ENCODE measurements around the gene TIAM2. TPM values are rescaled to one million over a fixed set of nuclear protein-coding genes. Genes with fewer than 3 reads are reported as not detected.

The TIAM2 gene
- total and polyA plus RNA-seq, 2 donors (not counting 3 experiments of a cell fraction or from before 2014, with no cell fraction given) = 9.6 to 18.5 TPM

DNA sequence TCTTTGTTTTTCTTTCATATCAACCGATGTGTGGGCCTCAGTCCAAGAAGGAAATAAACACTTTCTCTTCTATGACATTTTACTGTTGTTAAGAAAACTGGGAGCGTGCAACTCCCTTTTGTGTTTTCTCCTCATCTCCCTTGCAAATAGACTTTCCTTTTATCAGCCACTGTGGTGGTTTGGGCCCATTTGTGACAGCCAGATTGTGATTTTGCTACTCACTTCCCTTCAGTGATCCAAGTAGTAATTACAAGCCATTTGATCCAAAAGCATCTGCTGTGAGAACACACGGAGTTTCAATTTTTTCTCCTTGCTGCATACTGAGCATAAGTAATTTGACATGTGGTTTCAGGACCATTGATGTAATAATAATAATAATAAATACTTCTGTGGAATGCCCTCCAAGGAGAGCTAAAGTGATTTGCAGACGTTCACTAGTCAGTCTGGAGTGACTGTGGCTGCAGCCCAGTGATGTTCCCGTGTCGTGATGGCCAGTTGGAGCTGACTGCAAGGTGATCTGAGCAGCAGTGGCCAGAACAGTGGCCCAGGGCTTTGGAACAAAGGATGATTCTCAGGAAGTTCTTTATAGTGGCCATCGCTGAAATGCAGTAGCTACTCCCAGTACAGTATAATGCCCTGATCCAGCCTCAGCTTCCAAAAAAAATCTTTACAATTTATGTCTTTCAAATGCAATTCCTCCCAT, 176.8 kb downstream of the TIAM2 start:
- Histone ChIP-seq H2AFZ (ENCODE audit: low read depth, low read length) (peak overlapping the region; percentile 30), H3K4me1 (ENCODE audit: control insufficient read depth, extremely low read depth, insufficient read depth, low read length) (peaks cover 32% of the 10 kb centered on the region), H3K9me1 (replicated peaks; ENCODE audit: control insufficient read depth, extremely low read depth, insufficient read depth, low read length) (no peaks in the 10 kb centered on the region), H3K9ac (replicated peaks; ENCODE audit: extremely low read depth, insufficient read depth, low read length) (peak overlapping the region; percentile 77), H3K79me2 (ENCODE audit: control insufficient read depth, insufficient read depth, low read length) (no peaks in the 10 kb centered on the region), H3K4me3 (replicated peaks in 1 of 3; ENCODE audit: insufficient read depth in 1 of 3, low read depth in 1 of 3, low read length in 3 of 3) (peak overlapping the region in 2 of 3 experiments; percentile 15 to 27), H3K9me3 (replicated peaks; ENCODE audit: control insufficient read depth, insufficient read depth, low read length) (no peaks in the 10 kb centered on the region), H3K27ac (ENCODE audit: insufficient read depth, low read depth, low read length) (peak overlapping the region; percentile 94), H3K4me2 (ENCODE audit: insufficient read depth, low read length) (peak overlapping the region; percentile 90), H3K27me3 (ENCODE audit: control insufficient read depth in 2 of 2, insufficient read depth in 2 of 2, low read length in 2 of 2) (no peaks in the 10 kb centered on the region), H4K20me1 (replicated peaks; ENCODE audit: control insufficient read depth, extremely low read depth, insufficient read depth, low read length) (no peaks in the 10 kb centered on the region), H3K36me3 (ENCODE audit: control insufficient read depth in 2 of 2, extremely low read depth in 1 of 2, insufficient read depth in 2 of 2, low read length in 2 of 2) (no peaks in the 10 kb centered on the region)
- dilution Hi-C loops (cut with MboI; ENCODE audit: extremely low pct_ligation_motif_present, low sequenced_read_pairs) = no loop called here
- TF ChIP-seq, protein P1, sequence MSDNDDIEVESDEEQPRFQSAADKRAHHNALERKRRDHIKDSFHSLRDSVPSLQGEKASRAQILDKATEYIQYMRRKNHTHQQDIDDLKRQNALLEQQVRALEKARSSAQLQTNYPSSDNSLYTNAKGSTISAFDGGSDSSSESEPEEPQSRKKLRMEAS (IDR thresholded peaks at IDR 0.05; ENCODE audit: insufficient read depth, insufficient read length) = no peak
- TF ChIP-seq, protein P2, sequence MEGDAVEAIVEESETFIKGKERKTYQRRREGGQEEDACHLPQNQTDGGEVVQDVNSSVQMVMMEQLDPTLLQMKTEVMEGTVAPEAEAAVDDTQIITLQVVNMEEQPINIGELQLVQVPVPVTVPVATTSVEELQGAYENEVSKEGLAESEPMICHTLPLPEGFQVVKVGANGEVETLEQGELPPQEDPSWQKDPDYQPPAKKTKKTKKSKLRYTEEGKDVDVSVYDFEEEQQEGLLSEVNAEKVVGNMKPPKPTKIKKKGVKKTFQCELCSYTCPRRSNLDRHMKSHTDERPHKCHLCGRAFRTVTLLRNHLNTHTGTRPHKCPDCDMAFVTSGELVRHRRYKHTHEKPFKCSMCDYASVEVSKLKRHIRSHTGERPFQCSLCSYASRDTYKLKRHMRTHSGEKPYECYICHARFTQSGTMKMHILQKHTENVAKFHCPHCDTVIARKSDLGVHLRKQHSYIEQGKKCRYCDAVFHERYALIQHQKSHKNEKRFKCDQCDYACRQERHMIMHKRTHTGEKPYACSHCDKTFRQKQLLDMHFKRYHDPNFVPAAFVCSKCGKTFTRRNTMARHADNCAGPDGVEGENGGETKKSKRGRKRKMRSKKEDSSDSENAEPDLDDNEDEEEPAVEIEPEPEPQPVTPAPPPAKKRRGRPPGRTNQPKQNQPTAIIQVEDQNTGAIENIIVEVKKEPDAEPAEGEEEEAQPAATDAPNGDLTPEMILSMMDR (IDR thresholded peaks at IDR 0.05; ENCODE audit: extremely low read depth in 1 of 2, insufficient read depth in 1 of 2, low read depth in 1 of 2, low read length in 2 of 2) = no peak
- TF ChIP-seq EZH2 (IDR thresholded peaks at IDR 0.05; ENCODE audit: borderline replicate concordance, low read depth, low read length, severe bottlenecking) (no peak), FOS (IDR thresholded peaks at IDR 0.05; ENCODE audit: borderline replicate concordance, insufficient read depth, low read length) (no peak), GATA2 (IDR thresholded peaks at IDR 0.05; ENCODE audit: insufficient read depth, insufficient read length, low read depth, low read length) (no peak), MYC (IDR thresholded peaks at IDR 0.05; ENCODE audit: low read depth, low read length) (no peak), POLR2A (IDR thresholded peaks at IDR 0.05; ENCODE audit: low read depth, low read length) (no peak), JUN (IDR thresholded peaks at IDR 0.05; ENCODE audit: borderline replicate concordance, insufficient read depth, insufficient read length, low read depth) (no peak), POLR2AphosphoS5 (IDR thresholded peaks at IDR 0.05; ENCODE audit: insufficient read depth, low read depth, low read length) (no peak)
- ChIA-PET POLR2A (interaction anchor here (0.6 to 1.0 kb wide), 2 partner anchors 215 to 329 kb away, joined by 3 to 4 read pairs; no protein-coding TSS in a partner anchor), CTCF (interaction anchor here (0.7 to 5.7 kb wide), 19 partner anchors 9 to 496 kb away, joined by 3 to 167 read pairs (median 5); no protein-coding TSS in a partner anchor)
- DNase-seq (ENCODE audit: low read depth, low spot score) = peak; percentile 85
- no peak for FAIRE-seq
- intact Hi-C loops (cut with micrococcal nuclease) = loop anchor here (1.0 to 10.0 kb wide), 6 partner anchors 30 to 1017 kb away; no protein-coding TSS in a partner anchor
- BruUV-seq (replicated peaks) = no TSS peak

Measured in endothelial cell of umbilical vein (primary cell).